NT2/D1 (cell line): ENCODE results near the gene SLC48A1.
A peak's percentile ranks its signal among the peaks of the same experiment; 100 is the strongest.

ENCODE experiments used
- DNase-seq: peaks from one replicate; pipeline ENCODE4 v3.0.0-alpha.2; 2011; ENCODE audit warnings: low read depth, low spot score
- H3K27me3 ChIP-seq: 2 replicates; pipeline ENCODE4 v1.6.0; 2011; ENCODE audit warnings: mild to moderate bottlenecking; ENCODE audit not compliant: insufficient read length, insufficient read depth
- H3K36me3 ChIP-seq: 2 replicates; pipeline ENCODE4 v1.6.1; 2011; ENCODE audit warnings: mild to moderate bottlenecking, low read length, mixed read lengths; ENCODE audit not compliant: insufficient read depth, insufficient read length
- H3K4me1 ChIP-seq: 2 replicates; pipeline ENCODE4 v1.5.1; 2011; ENCODE audit not compliant: insufficient read depth, insufficient read length
- H3K4me3 ChIP-seq: 2 replicates; pipeline ENCODE4 v1.5.1; 2011; ENCODE audit warnings: low read depth; ENCODE audit not compliant: insufficient read length
- H3K9ac ChIP-seq: 2 replicates; pipeline ENCODE4 v1.6.0; 2011; ENCODE audit warnings: low read depth; ENCODE audit not compliant: insufficient read length
- H3K9me3 ChIP-seq: 2 replicates; pipeline ENCODE4 v1.5.1; 2011; ENCODE audit warnings: mild to moderate bottlenecking, low read length; ENCODE audit not compliant: insufficient read depth
- SUZ12 ChIP-seq: IDR thresholded peaks from 2 replicates; pipeline ENCODE4 v1.6.1; 2011; ENCODE audit not compliant: insufficient read length, insufficient read depth; ENCODE audit errors: extremely low read depth
- YY1 ChIP-seq: IDR thresholded peaks from 2 replicates; pipeline ENCODE4 v1.6.1; 2011; ENCODE audit not compliant: insufficient read length, insufficient read depth
- ZNF274 ChIP-seq: IDR thresholded peaks from 2 replicates; pipeline ENCODE4 v1.6.1; 2011; ENCODE audit warnings: mild to moderate bottlenecking, low read depth, low read length

Gene SLC48A1

GRCh38 chr12:47776471-47777143, 3.6 kb downstream of the SLC48A1 start:
- no peak for DNase-seq
- Histone ChIP-seq H3K9ac (no peak overlapping the region), H3K4me3 (no peak overlapping the region), H3K9me3 (no peaks in the 10 kb centered on the region), H3K27me3 (peaks cover 34% of the 10 kb centered on the region), H3K4me1 (peaks cover 24% of the 10 kb centered on the region), H3K36me3 (peaks cover 8% of the 10 kb centered on the region)
- TF ChIP-seq YY1 (no peak), ZNF274 (no peak), SUZ12 (no peak)

- H3K4me1 ChIP-seq = peaks cover 24% of the 10 kb centered on the region
- TF ChIP-seq YY1 (no peak), SUZ12 (no peak), ZNF274 (no peak)
- H3K9me3 ChIP-seq = no peaks in the 10 kb centered on the region
- DNase-seq = no peak
- no peak overlapping the region for H3K4me3 ChIP-seq
- H3K27me3 ChIP-seq = peaks cover 30% of the 10 kb centered on the region
- peaks cover 13% of the 10 kb centered on the region for H3K36me3 ChIP-seq
- H3K9ac ChIP-seq = no peak overlapping the region
These were observed 4.1 kb downstream of the SLC48A1 start for GRCh38 chr12:47777151-47777550.

- Histone ChIP-seq H3K9me3 (no peaks in the 10 kb centered on the region), H3K27me3 (peaks cover 24% of the 10 kb centered on the region), H3K36me3 (peaks cover 21% of the 10 kb centered on the region), H3K4me3 (no peak overlapping the region), H3K4me1 (peaks cover 24% of the 10 kb centered on the region), H3K9ac (no peak overlapping the region)
- no peak for TF ChIP-seq ZNF274
- no peak for DNase-seq
These were observed 4.9 kb downstream of the SLC48A1 start for GRCh38 chr12:47777741-47778558.

- H3K36me3 ChIP-seq = peaks cover 30% of the 10 kb centered on the region
- H3K9ac ChIP-seq = peak overlapping the region; percentile 9
- TF ChIP-seq SUZ12 (no peak), YY1 (no peak), ZNF274 (no peak)
- H3K27me3 ChIP-seq = peaks cover 16% of the 10 kb centered on the region
- DNase-seq = no peak
- H3K9me3 ChIP-seq = no peaks in the 10 kb centered on the region
- peaks cover 24% of the 10 kb centered on the region for H3K4me1 ChIP-seq
- no peak overlapping the region for H3K4me3 ChIP-seq
These were observed 5.8 kb downstream of the SLC48A1 start for GRCh38 chr12:47778881-47779280.

GRCh38 chr12:47779301-47779942, 6.4 kb downstream of the SLC48A1 start:
- TF ChIP-seq ZNF274 (no peak), SUZ12 (no peak)
- no peaks in the 10 kb centered on the region for H3K9me3 ChIP-seq
- H3K4me3 ChIP-seq = no peak overlapping the region
- H3K36me3 ChIP-seq = peaks cover 36% of the 10 kb centered on the region
- peak; percentile 85 for DNase-seq
- H3K4me1 ChIP-seq = peaks cover 24% of the 10 kb centered on the region
- peak overlapping the region; percentile 18 for H3K9ac ChIP-seq
- peaks cover 10% of the 10 kb centered on the region for H3K27me3 ChIP-seq

- TF ChIP-seq YY1 = no peak
- no peak for TF ChIP-seq SUZ12
- TF ChIP-seq ZNF274 = no peak
- DNase-seq = no peak
- Histone ChIP-seq H3K27me3 (peaks cover 5% of the 10 kb centered on the region), H3K4me1 (peaks cover 24% of the 10 kb centered on the region), H3K9me3 (no peaks in the 10 kb centered on the region), H3K9ac (peak overlapping the region; percentile 18), H3K4me3 (no peak overlapping the region), H3K36me3 (peaks cover 42% of the 10 kb centered on the region)
These were observed 7.0 kb downstream of the SLC48A1 start for GRCh38 chr12:47779943-47780504.
